ENCODE data around the gene PIK3C3.

- TF ChIP-seq CTCF (IDR thresholded peaks at IDR 0.05) (no peak), POLR2AphosphoS5 (IDR thresholded peaks at IDR 0.05) (no peak), POLR2A (IDR thresholded peaks at IDR 0.05) (no peak)
Observed at GRCh38 chr18:42082415-42083234, 127.6 kb downstream of the PIK3C3 start.

Data from breast epithelium (tissue), 3 donors.